ENCODE data around the gene GPR61. TPM values are rescaled to one million over a fixed set of nuclear protein-coding genes. Genes with fewer than 3 reads are reported as not detected.

GPR61 gene
- total and polyA plus RNA-seq, 12 donors = 0.11 to 4.9 (median 0.63) TPM; not detected in 2

- H3K4me3 ChIP-seq = no peak overlapping the region
- no peaks in the 10 kb centered on the region for H3K9me3 ChIP-seq (replicated peaks in 1 of 3)
- 75 to 89% (median 83%) methylated on average over 1 of the region's 1 CpG for WGBS, 4 donors
- no peaks in the 10 kb centered on the region for H3K27me3 ChIP-seq
- peak overlapping the region in 1 of 5 donors; percentile 26 for H3K27ac ChIP-seq
- DNase-seq = no peak
- H3K36me3 ChIP-seq (replicated peaks in 1 of 2) = no peaks in the 10 kb centered on the region
- no peak for TF ChIP-seq POLR2A (IDR thresholded peaks at IDR 0.05)
- TF ChIP-seq CTCF (IDR thresholded peaks at IDR 0.05) = no peak
- intact Hi-C loops (cut with DNase I) = loop anchor here (10.0 kb wide), 2 partner anchors 110 to 260 kb away; partner anchors contain the start of gene PSMA5 (in 1 of the 2)
- H3K4me1 ChIP-seq (replicated peaks in 1 of 2) = peaks cover 14 to 28% of the 10 kb centered on the region in 2 donors
Measured at GRCh38 chr1:109534307-109534858, 5.3 kb upstream of the GPR61 start.

GRCh38 chr1:109535481-109535880, 4.2 kb upstream of the GPR61 start:
- H3K27ac ChIP-seq = peak overlapping the region in 1 of 5 donors; percentile 15
- WGBS, 4 donors = 74 to 87% (median 81%) methylated on average over 4 of the region's 4 CpGs
- intact Hi-C loops (cut with DNase I) = loop anchor here (10.0 kb wide), 2 partner anchors 111 to 261 kb away; partner anchors contain the start of gene PSMA5 (in 1 of the 2)

DNA sequence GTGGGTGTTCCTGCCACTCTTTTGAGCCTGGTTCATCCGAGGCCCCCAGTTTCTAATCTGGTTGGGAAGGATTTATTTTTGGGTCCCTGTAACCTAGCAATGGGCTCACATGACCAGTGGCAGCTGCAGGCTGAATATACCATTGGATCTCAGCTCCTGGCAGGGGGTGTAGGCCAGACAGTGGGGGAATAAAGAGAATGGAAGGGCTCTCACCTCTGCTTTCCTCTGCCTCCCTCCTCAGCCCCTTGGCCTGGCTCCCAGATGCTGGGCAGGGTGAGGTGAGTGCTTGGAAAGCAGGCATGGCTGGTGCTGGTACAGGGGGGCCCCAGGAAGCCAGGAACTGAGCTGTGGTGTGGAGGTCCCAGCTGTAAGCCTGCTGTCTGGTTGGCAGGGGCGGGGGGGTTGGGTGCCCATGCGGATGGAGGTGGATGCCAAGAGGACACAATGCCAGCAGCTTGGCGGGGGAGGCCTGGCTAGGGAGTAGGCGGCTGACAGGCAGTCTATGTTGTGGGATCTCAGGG, 3.6 kb upstream of the GPR61 start:
- intact Hi-C loops (cut with DNase I) = loop anchor here (10.0 kb wide), 2 partner anchors 111 to 261 kb away; partner anchors contain the start of gene PSMA5 (in 1 of the 2)
- H3K9me3 ChIP-seq (replicated peaks in 1 of 3) = no peaks in the 10 kb centered on the region
- WGBS, 4 donors = 65 to 87% (median 73%) methylated on average over 2 to 5 of the region's 5 CpGs
- H3K4me1 ChIP-seq (replicated peaks in 1 of 2) = peaks cover 14 to 21% of the 10 kb centered on the region in 2 donors
- no peaks in the 10 kb centered on the region for H3K36me3 ChIP-seq (replicated peaks in 1 of 2)
- H3K4me3 ChIP-seq = no peak overlapping the region
- DNase-seq = peak in 1 of 7 donors; percentile 74
- no peaks in the 10 kb centered on the region for H3K27me3 ChIP-seq
- TF ChIP-seq POLR2A (IDR thresholded peaks at IDR 0.05) = no peak
- no peak for TF ChIP-seq CTCF (IDR thresholded peaks at IDR 0.05)
- peak overlapping the region in 1 of 5 donors; percentile 15 for H3K27ac ChIP-seq

More at GRCh38 chr1:109535481-109535880, 4.2 kb upstream of the GPR61 start:
- peaks cover 14 to 26% of the 10 kb centered on the region in 2 donors for H3K4me1 ChIP-seq (replicated peaks in 1 of 2)
- no peaks in the 10 kb centered on the region for H3K27me3 ChIP-seq
- H3K9me3 ChIP-seq (replicated peaks in 1 of 3) = no peaks in the 10 kb centered on the region
- TF ChIP-seq CTCF (IDR thresholded peaks at IDR 0.05) = no peak
- no peak for TF ChIP-seq POLR2A (IDR thresholded peaks at IDR 0.05)
- no peak for DNase-seq
- no peaks in the 10 kb centered on the region for H3K36me3 ChIP-seq (replicated peaks in 1 of 2)
- no peak overlapping the region for H3K4me3 ChIP-seq

- no peaks in the 10 kb centered on the region for H3K9me3 ChIP-seq (replicated peaks in 1 of 3)
- peak overlapping the region in 1 of 5 donors; percentile 17 for H3K27ac ChIP-seq
- WGBS, 4 donors = 71 to 85% (median 72%) methylated on average over 8 to 9 of the region's 9 CpGs
- no peaks in the 10 kb centered on the region for H3K36me3 ChIP-seq (replicated peaks in 1 of 2)
- peak in 2 of 7 donors; percentile 50 to 52 for DNase-seq
- peaks cover 3 to 8% of the 10 kb centered on the region in 2 donors for H3K4me1 ChIP-seq (replicated peaks in 1 of 2)
- TF ChIP-seq CTCF (IDR thresholded peaks at IDR 0.05) = no peak
- TF ChIP-seq POLR2A (IDR thresholded peaks at IDR 0.05) = no peak
- H3K4me3 ChIP-seq = no peak overlapping the region
- intact Hi-C loops (cut with DNase I) = loop anchor here (10.0 kb wide), 2 partner anchors 113 to 263 kb away; partner anchors contain the start of gene PSMA5 (in 1 of the 2)
- H3K27me3 ChIP-seq = no peaks in the 10 kb centered on the region
Measured at GRCh38 chr1:109537450-109538178, 2.1 kb upstream of the GPR61 start.
